B cell (primary cell): ENCODE results near the gene REV1. TPM values are rescaled to one million over a fixed set of nuclear protein-coding genes. Genes with fewer than 3 reads are reported as not detected.

Experiments used
- ATAC-seq: fragments of 200-7000 bp; cut with Tn5 transposase; one replicate; pipeline ENCODE4 v1.10.0; 2021; ENCODE audit warnings: low read depth, mild to moderate bottlenecking, moderate number of reproducible peaks, moderate library complexity
- CTCF ChIA-PET: fragments of 350-600 bp; sonication (Branson Sonifier 250); formaldehyde crosslinking; loops from one replicate; lab custom pipeline; 2021; ENCODE audit warnings: antibody characterized with exemption, inconsistent platforms; lab: Charles Lee
- POLR2A ChIA-PET: fragments of 350-600 bp; sonication (Branson Sonifier 250); formaldehyde crosslinking; loops from one replicate; lab custom pipeline; 2021; ENCODE audit warnings: antibody characterized with exemption; lab: Charles Lee
- DNase-seq: peaks from one replicate; pipeline ENCODE4 v3.0.0; 2013
- H2AFZ ChIP-seq: 2 replicates; pipeline ENCODE4 v1.6.1; 2012; ENCODE audit warnings: mild to moderate bottlenecking, low read depth, low read length; ENCODE audit not compliant: insufficient read depth, poor library complexity, severe bottlenecking
- H3K27ac ChIP-seq, 2 donors: 1 replicate in 1 of 2; 2 replicates in 1 of 2; pipeline ENCODE4 v1.5.1; 2012 to 2013; ENCODE audit warnings: low read length in 2 of 2, mild to moderate bottlenecking in 2 of 2, moderate library complexity in 1 of 2
- H3K27me3 ChIP-seq, 4 experiments: fragments of 200-600 bp in 1 of 4; sonication (generic) in 1 of 4; replicated peaks in 1 of 4; 1 replicate in 2 of 4; 2 replicates in 2 of 4; pipeline versions ENCODE4 v1.6.1 to v1.7.0; 2013 to 2016; ENCODE audit warnings: low read length in 3 of 4, mild to moderate bottlenecking in 2 of 4, mixed read lengths in 1 of 4, moderate library complexity in 1 of 4; ENCODE audit not compliant: insufficient read depth in 4 of 4, control insufficient read depth in 3 of 4; ENCODE audit errors: control extremely low read depth in 1 of 4
- H3K36me3 ChIP-seq, 2 experiments: replicated peaks in 1 of 2; 1 replicate in 1 of 2; 2 replicates in 1 of 2; pipeline versions ENCODE4 v1.6.1 to v1.7.1; 2013; ENCODE audit warnings: low read length in 1 of 2; ENCODE audit not compliant: insufficient read depth in 2 of 2, control insufficient read depth in 1 of 2; ENCODE audit errors: control extremely low read depth in 1 of 2, extremely low read depth in 1 of 2
- H3K4me1 ChIP-seq, 2 donors: fragments of 200-600 bp in 1 of 2; sonication (generic) in 1 of 2; 1 replicate in 1 of 2; 2 replicates in 1 of 2; pipeline versions ENCODE4 v1.5.1 to v1.6.1; 2013 to 2017; ENCODE audit warnings: low read length in 2 of 2; ENCODE audit not compliant: control insufficient read depth in 2 of 2, insufficient read depth in 2 of 2
- H3K4me2 ChIP-seq: replicated peaks from 2 replicates; pipeline ENCODE3; 2012; ENCODE audit warnings: mild to moderate bottlenecking, low read depth, low read length; ENCODE audit not compliant: poor library complexity, severe bottlenecking
- H3K4me3 ChIP-seq, 5 experiments: fragments of 200-600 bp in 1 of 5; sonication (generic) in 1 of 5; 1 replicate in 3 of 5; 2 replicates in 2 of 5; pipeline versions ENCODE4 v1.5.1 to v1.7.0; 2011 to 2016; ENCODE audit warnings: low read length in 4 of 5, mild to moderate bottlenecking in 4 of 5, low read depth in 2 of 5, control low read depth in 1 of 5, moderate library complexity in 1 of 5; ENCODE audit not compliant: insufficient read depth in 1 of 5; ENCODE audit errors: control extremely low read depth in 1 of 5, extremely low read depth in 1 of 5
- H3K79me2 ChIP-seq: fragments of 200-600 bp; sonication (generic); one replicate; pipeline ENCODE4 v1.6.0; 2016; ENCODE audit warnings: low read length; ENCODE audit not compliant: control insufficient read depth, insufficient read depth
- H3K9ac ChIP-seq: fragments of 200-600 bp; sonication (generic); 2 replicates; pipeline ENCODE4 v1.6.1; 2017; ENCODE audit warnings: mild to moderate bottlenecking, low read length, moderate library complexity
- H3K9me3 ChIP-seq, 3 donors: one replicate each; pipeline versions ENCODE4 v1.6.1 to v1.7.1; 2013; ENCODE audit warnings: low read length in 2 of 3; ENCODE audit not compliant: control insufficient read depth in 2 of 3, insufficient read depth in 1 of 3; ENCODE audit errors: control extremely low read depth in 1 of 3
- H4K20me1 ChIP-seq: 2 replicates; pipeline ENCODE4 v1.6.0; 2012; ENCODE audit warnings: mild to moderate bottlenecking, low read length; ENCODE audit not compliant: insufficient read depth, control insufficient read depth, poor library complexity, severe bottlenecking
- H3K27ac Mint-ChIP-seq: one replicate; pipeline ENCODE4 v1.8.0; 2021; ENCODE audit warnings: mixed read lengths
- H3K27me3 Mint-ChIP-seq: one replicate; pipeline ENCODE4 v1.8.0; 2021; ENCODE audit warnings: mixed read lengths
- H3K4me1 Mint-ChIP-seq: one replicate; pipeline ENCODE4 v1.8.0; 2021; ENCODE audit warnings: mixed read lengths
- H3K4me3 Mint-ChIP-seq: one replicate; pipeline ENCODE4 v1.8.0; 2021; ENCODE audit warnings: mixed read lengths
- H3K9me3 Mint-ChIP-seq: one replicate; pipeline ENCODE4 v1.8.0; 2022; ENCODE audit warnings: mixed read lengths; ENCODE audit not compliant: insufficient read depth
- CTCF ChIP-seq: fragments of 200-600 bp; IDR thresholded peaks from one replicate; pipeline ENCODE4 v1.8.0; 2022; ENCODE audit warnings: antibody characterized with exemption, mild to moderate bottlenecking
- EZH2 ChIP-seq: IDR thresholded peaks from 2 replicates; pipeline ENCODE4 v1.6.1; 2012; ENCODE audit warnings: borderline replicate concordance, low read depth, mild to moderate bottlenecking, moderate library complexity, low read length; ENCODE audit not compliant: insufficient read depth, poor library complexity, severe bottlenecking
- WGBS: methylation state at CpG from one replicate; pipeline ENCODE4 v1.1.5; 2013; ENCODE audit warnings: missing lambda C conversion rate; ENCODE audit not compliant: insufficient coverage; 5-methylcytosine and 5-hydroxymethylcytosine counted together
- intact Hi-C: fragments of 100-400 bp; cut with micrococcal nuclease; formaldehyde crosslinking; loops from one replicate; pipeline ENCODE4 v1.10.0; 2022
- polyA plus RNA-seq: library from polyadenylated mRNA; depleted of rRNA; stranded (reverse); fragments of >200 nt; gene quantifications from 2 replicates; pipeline ENCODE4 v1.2.3, GENCODE V29; 2012
- total RNA-seq, 2 donors: library from RNA; stranded (reverse); fragments of 120-200 nt in 1 of 2; gene quantifications; 1 replicate in 1 of 2; 2 replicates in 1 of 2; pipeline versions ENCODE4 v1.2.3 to v1.2.4, GENCODE V29; 2013 to 2022

REV1 gene
- total and polyA plus RNA-seq, 2 donors (not counting 1 experiment from before 2014, with no cell fraction given), result 25.4 to 70.5 TPM

DNA sequence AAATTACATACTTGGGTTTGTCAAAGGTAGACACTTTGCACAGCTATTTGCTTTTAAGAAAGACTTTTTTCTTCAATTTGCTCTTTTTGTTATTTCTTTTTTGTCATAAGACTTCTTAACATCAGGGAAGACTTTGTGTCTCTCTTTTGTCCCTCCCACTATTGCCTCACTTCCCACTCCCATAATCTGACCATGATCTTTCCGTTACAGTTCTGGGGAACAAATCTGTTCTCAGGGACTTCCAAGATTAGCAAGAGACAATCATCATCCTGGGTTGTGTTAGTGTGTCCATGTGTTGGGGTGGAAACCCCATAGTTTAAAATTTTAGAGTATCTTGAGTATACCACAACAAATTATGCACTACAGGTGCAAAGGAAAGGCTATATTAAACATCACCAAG is 75.3 kb downstream of the REV1 start:
- DNase-seq, result no peak
- Histone ChIP-seq H3K4me3 (no peak overlapping the region), H3K9me3 (no peaks in the 10 kb centered on the region), H3K4me2 (no peak overlapping the region), H3K9ac (no peak overlapping the region), H3K27me3 (no peaks in the 10 kb centered on the region), H3K27ac (no peak overlapping the region), H3K4me1 (no peaks in the 10 kb centered on the region), H4K20me1 (no peaks in the 10 kb centered on the region), H3K36me3 (peaks cover 0 to 47% of the 10 kb centered on the region in 2 experiments), H3K79me2 (no peaks in the 10 kb centered on the region), H2AFZ (no peak overlapping the region)
- H3K27me3 Mint-ChIP-seq, result no peaks in the 10 kb centered on the region
- no peaks in the 10 kb centered on the region for H3K4me1 Mint-ChIP-seq
- ATAC-seq, result no peak
- intact Hi-C loops, result no loop called here
- no peak for TF ChIP-seq EZH2
- no peak for TF ChIP-seq CTCF
- no CpG with 5 or more reads among the region's 1 CpG for WGBS
- ChIA-PET CTCF (no interaction called here), POLR2A (no interaction called here)
- no peaks in the 10 kb centered on the region for H3K9me3 Mint-ChIP-seq
- H3K4me3 Mint-ChIP-seq, result no peak overlapping the region
- H3K27ac Mint-ChIP-seq, result no peak overlapping the region

- H3K4me1 ChIP-seq, result no peaks in the 10 kb centered on the region
- no peak overlapping the region for H3K4me3 ChIP-seq
- ChIA-PET CTCF (no interaction called here), POLR2A (no interaction called here)
- H3K27ac ChIP-seq, result no peak overlapping the region
- peaks cover 0 to 42% of the 10 kb centered on the region in 2 experiments for H3K36me3 ChIP-seq
- TF ChIP-seq EZH2, result no peak
- no peak for TF ChIP-seq CTCF
- Mint-ChIP-seq H3K4me3 (no peak overlapping the region), H3K27ac (no peak overlapping the region), H3K9me3 (no peaks in the 10 kb centered on the region), H3K4me1 (no peaks in the 10 kb centered on the region), H3K27me3 (no peaks in the 10 kb centered on the region)
- ATAC-seq (no peak), DNase-seq (no peak)
- H3K4me2 ChIP-seq, result no peak overlapping the region
- H3K79me2 ChIP-seq, result no peaks in the 10 kb centered on the region
- 98% methylated on average over 4 of the region's 4 CpGs for WGBS
- no peak overlapping the region for H2AFZ ChIP-seq
- no peaks in the 10 kb centered on the region for H3K9me3 ChIP-seq
- no peaks in the 10 kb centered on the region for H4K20me1 ChIP-seq
- intact Hi-C loops, result no loop called here
- no peak overlapping the region for H3K9ac ChIP-seq
- no peaks in the 10 kb centered on the region for H3K27me3 ChIP-seq
Measured at GRCh38 chr2:99410276-99410675, 79.5 kb downstream of the REV1 start.
